ENCODE data around the gene STXBP4. TPM values are rescaled to one million over a fixed set of nuclear protein-coding genes. Genes with fewer than 3 reads are reported as not detected.

STXBP4 gene
- total and polyA plus RNA-seq, 2 experiments from 2014 or later = 25.0 to 52.1 TPM

GRCh38 chr17:54977744-54978143 lies 9.2 kb downstream of the STXBP4 start:
- no peaks in the 10 kb centered on the region for H3K4me1 ChIP-seq (ENCODE audit: insufficient read depth)
- H3K36me3 ChIP-seq (ENCODE audit: insufficient read depth) = no peaks in the 10 kb centered on the region
- H4K20me1 ChIP-seq (replicated peaks; ENCODE audit: insufficient read depth) = no peaks in the 10 kb centered on the region
- no peak overlapping the region for H3K4me3 Mint-ChIP-seq
- peaks cover 95% of the 10 kb centered on the region for H3K79me2 ChIP-seq (replicated peaks; ENCODE audit: insufficient read depth)
- H3K36me3 Mint-ChIP-seq (ENCODE audit: low read depth) = peaks cover 29% of the 10 kb centered on the region
- no peak overlapping the region for H3K27ac Mint-ChIP-seq
- no peak overlapping the region for H3K27ac ChIP-seq (ENCODE audit: low read depth)
- no peaks in the 10 kb centered on the region for H3K9me2 ChIP-seq (ENCODE audit: insufficient read depth)
- ATAC-seq = no peak
- peaks cover 3% of the 10 kb centered on the region for H3K27me3 Mint-ChIP-seq (ENCODE audit: insufficient read depth, low read depth, poor library complexity)
- no peak overlapping the region for H2AFZ ChIP-seq
- no peaks in the 10 kb centered on the region for H3K27me3 ChIP-seq (ENCODE audit: insufficient read depth)
- no peak for DNase-seq (ENCODE audit: low spot score)
- TF ChIP-seq STAT1 (IDR thresholded peaks at IDR 0.05; ENCODE audit: unreplicated experiment) = no peak
- no peak for TF ChIP-seq ZNF114 (CRISPR knock-in tag; IDR thresholded peaks at IDR 0.05)
- TF ChIP-seq ETS1 (IDR thresholded peaks at IDR 0.05) = no peak
- TF ChIP-seq EZH2phosphoT487 (IDR thresholded peaks at IDR 0.05; ENCODE audit: unreplicated experiment) = no peak
- TF ChIP-seq, protein P1, sequence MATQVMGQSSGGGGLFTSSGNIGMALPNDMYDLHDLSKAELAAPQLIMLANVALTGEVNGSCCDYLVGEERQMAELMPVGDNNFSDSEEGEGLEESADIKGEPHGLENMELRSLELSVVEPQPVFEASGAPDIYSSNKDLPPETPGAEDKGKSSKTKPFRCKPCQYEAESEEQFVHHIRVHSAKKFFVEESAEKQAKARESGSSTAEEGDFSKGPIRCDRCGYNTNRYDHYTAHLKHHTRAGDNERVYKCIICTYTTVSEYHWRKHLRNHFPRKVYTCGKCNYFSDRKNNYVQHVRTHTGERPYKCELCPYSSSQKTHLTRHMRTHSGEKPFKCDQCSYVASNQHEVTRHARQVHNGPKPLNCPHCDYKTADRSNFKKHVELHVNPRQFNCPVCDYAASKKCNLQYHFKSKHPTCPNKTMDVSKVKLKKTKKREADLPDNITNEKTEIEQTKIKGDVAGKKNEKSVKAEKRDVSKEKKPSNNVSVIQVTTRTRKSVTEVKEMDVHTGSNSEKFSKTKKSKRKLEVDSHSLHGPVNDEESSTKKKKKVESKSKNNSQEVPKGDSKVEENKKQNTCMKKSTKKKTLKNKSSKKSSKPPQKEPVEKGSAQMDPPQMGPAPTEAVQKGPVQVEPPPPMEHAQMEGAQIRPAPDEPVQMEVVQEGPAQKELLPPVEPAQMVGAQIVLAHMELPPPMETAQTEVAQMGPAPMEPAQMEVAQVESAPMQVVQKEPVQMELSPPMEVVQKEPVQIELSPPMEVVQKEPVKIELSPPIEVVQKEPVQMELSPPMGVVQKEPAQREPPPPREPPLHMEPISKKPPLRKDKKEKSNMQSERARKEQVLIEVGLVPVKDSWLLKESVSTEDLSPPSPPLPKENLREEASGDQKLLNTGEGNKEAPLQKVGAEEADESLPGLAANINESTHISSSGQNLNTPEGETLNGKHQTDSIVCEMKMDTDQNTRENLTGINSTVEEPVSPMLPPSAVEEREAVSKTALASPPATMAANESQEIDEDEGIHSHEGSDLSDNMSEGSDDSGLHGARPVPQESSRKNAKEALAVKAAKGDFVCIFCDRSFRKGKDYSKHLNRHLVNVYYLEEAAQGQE (IDR thresholded peaks at IDR 0.05; ENCODE audit: unreplicated experiment) = no peak
- no peaks in the 10 kb centered on the region for H3F3A ChIP-seq (replicated peaks; ENCODE audit: low read depth)
- no peaks in the 10 kb centered on the region for H3K4me1 Mint-ChIP-seq
- peaks cover 18% of the 10 kb centered on the region for H3K9me3 Mint-ChIP-seq
- no peak overlapping the region for H3K4me2 ChIP-seq
- no peak overlapping the region for H3K4me3 ChIP-seq

GRCh38 chr17:54979657-54980056 lies 11.1 kb downstream of the STXBP4 start:
- H3K4me1 Mint-ChIP-seq = no peaks in the 10 kb centered on the region
- no peak overlapping the region for H2AFZ ChIP-seq
- H3K36me3 Mint-ChIP-seq (ENCODE audit: low read depth) = peaks cover 29% of the 10 kb centered on the region
- ATAC-seq (no peak), DNase-seq (ENCODE audit: low spot score) (no peak)
- H3F3A ChIP-seq (replicated peaks; ENCODE audit: low read depth) = no peaks in the 10 kb centered on the region
- H3K27me3 ChIP-seq (ENCODE audit: insufficient read depth) = no peaks in the 10 kb centered on the region
- no peak overlapping the region for H3K27ac ChIP-seq (ENCODE audit: low read depth)
- H3K27ac Mint-ChIP-seq = no peak overlapping the region
- no peaks in the 10 kb centered on the region for H4K20me1 ChIP-seq (replicated peaks; ENCODE audit: insufficient read depth)
- no peak for TF ChIP-seq ZNF114 (CRISPR knock-in tag; IDR thresholded peaks at IDR 0.05)
- no peak for TF ChIP-seq ZNF331 (CRISPR knock-in tag; IDR thresholded peaks at IDR 0.05; ENCODE audit: low read depth)
- H3K4me2 ChIP-seq = no peak overlapping the region
- H3K36me3 ChIP-seq (ENCODE audit: insufficient read depth) = no peaks in the 10 kb centered on the region
- no peak overlapping the region for H3K4me3 ChIP-seq
- peaks cover 84% of the 10 kb centered on the region for H3K79me2 ChIP-seq (replicated peaks; ENCODE audit: insufficient read depth)
- peaks cover 3% of the 10 kb centered on the region for H3K27me3 Mint-ChIP-seq (ENCODE audit: insufficient read depth, low read depth, poor library complexity)
- H3K4me3 Mint-ChIP-seq = no peak overlapping the region
- no peaks in the 10 kb centered on the region for H3K4me1 ChIP-seq (ENCODE audit: insufficient read depth)
- peaks cover 18% of the 10 kb centered on the region for H3K9me3 Mint-ChIP-seq
- no peaks in the 10 kb centered on the region for H3K9me2 ChIP-seq (ENCODE audit: insufficient read depth)

DNA sequence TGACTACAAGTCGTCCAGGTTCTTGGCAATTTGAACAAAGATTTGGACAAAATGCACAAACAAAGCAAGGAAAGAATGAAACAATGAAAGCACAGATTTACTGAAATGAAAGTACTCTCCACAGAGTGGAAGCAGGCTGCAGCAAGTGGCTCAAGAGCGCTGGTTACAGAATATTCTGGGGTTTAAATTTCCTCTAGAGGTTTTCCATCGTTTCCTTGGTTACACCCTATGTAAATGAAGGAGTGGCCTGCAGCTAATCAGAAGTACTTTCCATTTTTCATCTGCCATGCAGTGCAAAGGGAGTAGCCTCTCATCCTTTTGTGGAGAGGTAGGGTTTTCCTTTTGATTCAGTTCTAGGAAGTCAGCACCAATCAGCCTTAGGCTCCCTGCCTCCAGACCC lies 11.8 kb downstream of the STXBP4 start:
- H3K27ac ChIP-seq (ENCODE audit: low read depth) = no peak overlapping the region
- DNase-seq (ENCODE audit: low spot score) (peak; percentile 11), ATAC-seq (no peak)
- no peaks in the 10 kb centered on the region for H3K4me1 ChIP-seq (ENCODE audit: insufficient read depth)
- no peak overlapping the region for H3K4me3 ChIP-seq
- no peaks in the 10 kb centered on the region for H3F3A ChIP-seq (replicated peaks; ENCODE audit: low read depth)
- peaks cover 82% of the 10 kb centered on the region for H3K79me2 ChIP-seq (replicated peaks; ENCODE audit: insufficient read depth)
- H2AFZ ChIP-seq = no peak overlapping the region
- no peak overlapping the region for H3K27ac Mint-ChIP-seq
- no peaks in the 10 kb centered on the region for H3K27me3 ChIP-seq (ENCODE audit: insufficient read depth)
- H3K4me1 Mint-ChIP-seq = no peaks in the 10 kb centered on the region
- H3K36me3 ChIP-seq (ENCODE audit: insufficient read depth) = no peaks in the 10 kb centered on the region
- no peaks in the 10 kb centered on the region for H3K9me2 ChIP-seq (ENCODE audit: insufficient read depth)
- H3K36me3 Mint-ChIP-seq (ENCODE audit: low read depth) = peaks cover 29% of the 10 kb centered on the region
- peaks cover 18% of the 10 kb centered on the region for H3K9me3 Mint-ChIP-seq
- TF ChIP-seq STAT1 (IDR thresholded peaks at IDR 0.05; ENCODE audit: unreplicated experiment) = no peak
- no peak for TF ChIP-seq EZH2 (IDR thresholded peaks at IDR 0.05; ENCODE audit: low read depth, unreplicated experiment)
- no peak overlapping the region for H3K4me3 Mint-ChIP-seq
- no peak overlapping the region for H3K4me2 ChIP-seq
- H3K27me3 Mint-ChIP-seq (ENCODE audit: insufficient read depth, low read depth, poor library complexity) = peaks cover 3% of the 10 kb centered on the region
- no peaks in the 10 kb centered on the region for H4K20me1 ChIP-seq (replicated peaks; ENCODE audit: insufficient read depth)
